Esophagus squamous epithelium (tissue), 5 donors: ENCODE measurements around the gene POF1B. TPM values are rescaled to one million over a fixed set of nuclear protein-coding genes. Genes with fewer than 3 reads are reported as not detected.
"Not testable (repeated sequence)": the region's sequence is repeated elsewhere in the genome, so short reads cannot be mapped to it uniquely, and the experiment has no call there.

Experiments
- DNase-seq: peaks from one replicate; lab custom pipeline; 2025; lab: John Stamatoyannopoulos, UW
- H3K27ac ChIP-seq, 4 donors: fragments of 200-600 bp; sonication (generic); one replicate each; pipeline ENCODE4 v1.5.1; 2016 to 2019; ENCODE audit warnings: mild to moderate bottlenecking in 1 of 4
- H3K27me3 ChIP-seq, 4 donors: fragments of 200-600 bp; sonication (generic); 1 replicate in 3 of 4; 2 replicates in 1 of 4; pipeline versions ENCODE4 v1.5.1 to v1.6.0; 2017 to 2021; ENCODE audit warnings: antibody characterized with exemption in 1 of 4
- H3K36me3 ChIP-seq, 3 donors: fragments of 200-600 bp; sonication (generic); one replicate each; pipeline ENCODE4 v1.5.1; 2016 to 2019
- H3K4me1 ChIP-seq, 3 donors: fragments of 200-600 bp; sonication (generic); one replicate each; pipeline ENCODE4 v1.5.1; 2017 to 2019
- H3K4me3 ChIP-seq, 4 donors: fragments of 200-600 bp; sonication (generic); 1 replicate in 3 of 4; 2 replicates in 1 of 4; pipeline ENCODE4 v1.5.1; 2016 to 2019; ENCODE audit warnings: mild to moderate bottlenecking in 2 of 4, moderate library complexity in 1 of 4
- H3K9me3 ChIP-seq, 3 donors: fragments of 200-600 bp; sonication (generic); one replicate each; pipeline ENCODE4 v1.5.1; 2016 to 2019
- POLR2A ChIP-seq, 4 donors: fragments of 450-650 bp; IDR thresholded peaks; one replicate each; pipeline ENCODE4 v1.6.1; 2017; ENCODE audit warnings: antibody characterized with exemption in 4 of 4, mild to moderate bottlenecking in 4 of 4, moderate library complexity in 3 of 4
- WGBS, 2 donors: methylation state at CpG; one replicate each; pipeline ENCODE4 v1.1.5; 2018; 5-methylcytosine and 5-hydroxymethylcytosine counted together
- intact Hi-C: fragments of 100-400 bp; cut with DNase I; formaldehyde crosslinking; loops from one replicate; pipeline ENCODE4 v1.15.0; 2022
- total RNA-seq, 4 donors: library from RNA; depleted of rRNA; stranded (reverse); fragments of >200 nt; gene quantifications; one replicate each; pipeline ENCODE4 v1.1.0, GENCODE V29; 2016
- TF ChIP-seq, protein P1 (sequence below), 6 experiments: fragments of 450-650 bp in 4 of 6; fragments of 200-600 bp in 2 of 6; sonication (generic) in 2 of 6; IDR thresholded peaks; one replicate each; pipeline ENCODE4 v1.5.1; 2016 to 2019; ENCODE audit warnings: antibody characterized with exemption in 6 of 6, mild to moderate bottlenecking in 4 of 6, moderate library complexity in 4 of 6
- donor health status: DM: yes; HTN: yes; CAD: no.

The POF1B gene
- total RNA-seq, 4 donors from 2014 or later, result 31.2 to 53.4 (median 39.6) TPM

DNA sequence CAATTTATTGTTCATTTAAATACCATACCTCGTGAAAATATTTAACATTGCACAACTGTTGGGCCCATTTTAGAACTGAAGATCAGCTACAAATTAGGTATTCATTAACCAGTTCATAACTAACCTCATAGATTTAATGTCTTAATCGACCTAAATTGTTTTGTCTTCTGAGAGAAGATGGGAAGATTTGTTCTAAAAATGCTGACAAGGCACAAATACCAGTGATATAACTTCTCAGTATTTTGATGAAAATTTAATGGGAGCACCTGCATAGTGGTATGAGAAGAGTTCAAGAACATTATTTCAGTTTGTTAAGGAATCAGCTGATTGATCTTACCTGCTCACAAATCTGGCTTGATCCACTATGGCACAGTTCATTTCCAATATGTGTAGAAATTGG, 33.9 kb downstream of the POF1B start:
- whole genome bisulfite sequencing, 2 donors, result 53 to 64% methylated on average over 2 of the region's 2 CpGs
- Histone ChIP-seq H3K27me3 (no peaks in the 10 kb centered on the region), H3K4me3 (no peak overlapping the region), H3K27ac (no peak overlapping the region), H3K4me1 (no peaks in the 10 kb centered on the region), H3K9me3 (no peaks in the 10 kb centered on the region), H3K36me3 (no peaks in the 10 kb centered on the region)
- no peak for TF ChIP-seq POLR2A (IDR thresholded peaks at IDR 0.05)
- TF ChIP-seq, protein P1, sequence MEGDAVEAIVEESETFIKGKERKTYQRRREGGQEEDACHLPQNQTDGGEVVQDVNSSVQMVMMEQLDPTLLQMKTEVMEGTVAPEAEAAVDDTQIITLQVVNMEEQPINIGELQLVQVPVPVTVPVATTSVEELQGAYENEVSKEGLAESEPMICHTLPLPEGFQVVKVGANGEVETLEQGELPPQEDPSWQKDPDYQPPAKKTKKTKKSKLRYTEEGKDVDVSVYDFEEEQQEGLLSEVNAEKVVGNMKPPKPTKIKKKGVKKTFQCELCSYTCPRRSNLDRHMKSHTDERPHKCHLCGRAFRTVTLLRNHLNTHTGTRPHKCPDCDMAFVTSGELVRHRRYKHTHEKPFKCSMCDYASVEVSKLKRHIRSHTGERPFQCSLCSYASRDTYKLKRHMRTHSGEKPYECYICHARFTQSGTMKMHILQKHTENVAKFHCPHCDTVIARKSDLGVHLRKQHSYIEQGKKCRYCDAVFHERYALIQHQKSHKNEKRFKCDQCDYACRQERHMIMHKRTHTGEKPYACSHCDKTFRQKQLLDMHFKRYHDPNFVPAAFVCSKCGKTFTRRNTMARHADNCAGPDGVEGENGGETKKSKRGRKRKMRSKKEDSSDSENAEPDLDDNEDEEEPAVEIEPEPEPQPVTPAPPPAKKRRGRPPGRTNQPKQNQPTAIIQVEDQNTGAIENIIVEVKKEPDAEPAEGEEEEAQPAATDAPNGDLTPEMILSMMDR (IDR thresholded peaks at IDR 0.05), result no peak
- intact Hi-C loops, result no loop called here
- DNase-seq, result no peak

- TF ChIP-seq, protein P1 (IDR thresholded peaks at IDR 0.05), result no peak
- TF ChIP-seq POLR2A (IDR thresholded peaks at IDR 0.05), result no peak
- H3K4me1 ChIP-seq, result no peaks in the 10 kb centered on the region
- no peaks in the 10 kb centered on the region for H3K9me3 ChIP-seq
- WGBS, 2 donors, result 53 to 100% methylated on average over 1 of the region's 2 CpGs
- no peaks in the 10 kb centered on the region for H3K27me3 ChIP-seq
- no peak overlapping the region for H3K27ac ChIP-seq
- intact Hi-C loops, result no loop called here
- H3K36me3 ChIP-seq, result peaks cover 0 to 14% (median 0%) of the 10 kb centered on the region in 3 donors
- no peak for DNase-seq
- no peak overlapping the region for H3K4me3 ChIP-seq
Measured at GRCh38 chrX:85327060-85327333, 52.5 kb downstream of the POF1B start.

DNA sequence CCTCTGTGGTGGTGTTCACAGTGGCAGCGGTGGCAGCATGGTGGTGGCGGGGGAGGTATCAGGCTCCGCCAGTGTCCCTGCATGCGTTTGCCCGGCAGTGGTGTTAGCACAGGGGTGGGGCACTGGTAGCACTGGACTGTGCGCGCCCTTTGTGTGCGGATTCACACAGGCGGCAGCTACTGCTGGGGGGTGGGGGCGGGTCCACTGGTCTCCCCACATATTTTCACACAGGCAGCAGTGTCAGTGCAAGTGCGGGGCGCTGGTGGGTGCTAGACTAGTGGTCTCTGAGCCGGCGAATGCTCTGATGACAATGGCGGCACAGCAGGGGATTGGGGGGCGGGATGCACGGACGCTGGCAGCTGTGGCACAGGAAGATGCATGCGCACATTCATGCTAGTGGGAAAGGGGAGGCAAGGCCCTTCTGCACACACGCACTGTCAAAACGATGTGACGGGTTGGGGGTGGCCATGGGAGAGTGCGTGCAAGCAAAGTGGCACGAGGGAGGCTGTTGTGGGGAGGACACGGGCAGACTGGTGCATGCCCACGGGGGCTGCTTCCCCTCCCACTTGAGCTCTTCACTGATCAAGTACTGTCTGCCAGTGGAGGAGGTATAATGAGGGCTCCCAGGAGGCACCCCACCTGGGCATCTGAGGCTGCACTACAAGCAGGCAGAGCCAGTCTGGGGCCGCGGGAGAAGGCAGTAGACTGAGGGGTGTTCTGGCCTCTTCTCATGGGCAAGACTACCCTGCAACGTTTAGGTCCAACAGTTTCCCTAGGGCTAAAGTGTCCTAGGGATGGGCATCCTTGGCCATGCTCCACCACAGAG, 53.0 kb downstream of the POF1B start:
- Histone ChIP-seq H3K36me3 (peaks cover 0 to 14% (median 0%) of the 10 kb centered on the region in 3 donors), H3K4me3 (no peak overlapping the region), H3K9me3 (no peaks in the 10 kb centered on the region), H3K27me3 (no peaks in the 10 kb centered on the region), H3K27ac (no peak overlapping the region), H3K4me1 (no peaks in the 10 kb centered on the region)
- no peak for TF ChIP-seq POLR2A (IDR thresholded peaks at IDR 0.05)
- TF ChIP-seq, protein P1 (IDR thresholded peaks at IDR 0.05), result no peak
- peak; percentile 0 for DNase-seq
- intact Hi-C loops, result no loop called here
- WGBS, 2 donors, result 93% methylated on average over 8 of the region's 29 CpGs; no CpG with 5 or more reads in 1 of the 2 donors

DNA sequence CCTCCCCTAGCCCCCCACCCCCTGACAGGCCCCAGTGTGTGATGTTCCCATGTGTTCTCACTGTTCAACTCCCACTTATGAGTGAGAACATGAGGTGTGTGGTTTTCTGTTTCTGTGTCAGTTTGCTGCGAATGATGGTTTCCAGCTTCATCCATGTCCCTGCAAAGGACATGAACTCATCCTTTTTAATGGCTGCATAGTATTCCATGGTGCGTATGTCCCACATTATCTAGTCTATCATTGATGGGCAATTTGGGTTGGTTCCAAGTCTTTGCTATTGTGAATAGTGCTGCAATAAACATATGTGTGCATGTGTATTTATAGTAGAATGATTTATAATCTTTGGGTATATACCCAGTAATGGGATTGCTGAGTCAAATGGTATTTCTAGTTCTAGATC, 68.1 kb downstream of the POF1B start:
- H3K4me1 ChIP-seq, DNase-seq, H3K27ac ChIP-seq, H3K9me3 ChIP-seq, intact Hi-C loops, H3K27me3 ChIP-seq, H3K4me3 ChIP-seq: not testable (repeated sequence)
- 93 to 94% methylated on average over 2 of the region's 2 CpGs for WGBS, 2 donors
- peaks cover 0 to 14% (median 0%) of the 10 kb centered on the region in 3 donors for H3K36me3 ChIP-seq

GRCh38 chrX:85309717-85310116, 69.7 kb downstream of the POF1B start:
- WGBS, 2 donors, result 50% methylated on average over 2 of the region's 2 CpGs; no CpG with 5 or more reads in 1 of the 2 donors
- Histone ChIP-seq H3K4me1 (no peaks in the 10 kb centered on the region), H3K9me3 (no peaks in the 10 kb centered on the region), H3K36me3 (peaks cover 0 to 25% (median 0%) of the 10 kb centered on the region in 3 donors), H3K27ac (no peak overlapping the region), H3K4me3 (no peak overlapping the region), H3K27me3 (no peaks in the 10 kb centered on the region)
- TF ChIP-seq POLR2A (IDR thresholded peaks at IDR 0.05), result no peak
- TF ChIP-seq, protein P1 (IDR thresholded peaks at IDR 0.05), result no peak
- no peak for DNase-seq
- intact Hi-C loops, result no loop called here
